Measurements from ENCODE around the gene CD5L.

DNA sequence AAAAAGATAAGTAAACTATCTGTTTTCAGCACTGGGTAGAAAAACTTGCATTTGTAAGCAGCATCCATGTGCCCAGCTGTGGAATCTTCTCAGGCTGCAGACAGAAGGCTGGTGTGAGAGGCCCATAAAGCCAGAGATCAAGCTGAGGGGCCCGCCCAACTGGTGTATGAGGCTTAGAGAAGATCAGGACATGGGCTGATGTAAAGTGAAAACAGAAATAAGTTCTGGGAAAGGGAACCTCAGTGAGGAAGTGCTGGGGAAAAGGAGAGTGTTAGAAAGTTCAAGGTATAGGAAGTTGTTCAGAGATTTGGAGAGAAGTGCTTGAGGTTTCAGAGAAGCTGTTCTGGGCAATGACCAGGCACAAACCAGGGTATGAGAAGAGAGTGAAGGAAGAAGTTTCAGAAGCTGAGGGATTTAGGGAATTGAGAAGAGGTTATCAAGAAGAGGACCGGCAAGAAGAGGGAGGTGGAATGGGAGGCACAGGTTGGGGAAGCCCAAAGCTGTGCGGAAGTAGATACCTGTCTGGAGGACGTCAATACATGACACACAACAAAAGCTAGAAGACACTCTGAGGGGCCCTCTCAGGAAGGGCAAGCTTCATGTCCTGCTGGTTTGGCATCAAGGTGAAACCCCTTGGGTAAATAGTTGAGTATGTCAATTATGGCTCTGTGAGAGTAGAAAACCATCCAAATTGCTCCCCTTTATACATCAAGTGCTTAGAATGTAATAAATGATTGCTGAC lies 2.7 kb upstream of the CD5L start:
- TF ChIP-seq CTCF (conservative IDR thresholded peaks at IDR 0.05) (no peak), EZH2 (IDR thresholded peaks at IDR 0.05; ENCODE audit: low read depth) (no peak)
